Non-pigmented ciliary epithelial cell (primary cell): ENCODE measurements around the gene ARL11.
"Not testable (repeated sequence)": the region's sequence is repeated elsewhere in the genome, so short reads cannot be mapped to it uniquely, and the experiment has no call there.

Source experiments
- DNase-seq: peaks from one replicate; pipeline ENCODE4 v3.0.0-alpha.2; 2010; ENCODE audit warnings: low read depth

The ARL11 gene

DNA sequence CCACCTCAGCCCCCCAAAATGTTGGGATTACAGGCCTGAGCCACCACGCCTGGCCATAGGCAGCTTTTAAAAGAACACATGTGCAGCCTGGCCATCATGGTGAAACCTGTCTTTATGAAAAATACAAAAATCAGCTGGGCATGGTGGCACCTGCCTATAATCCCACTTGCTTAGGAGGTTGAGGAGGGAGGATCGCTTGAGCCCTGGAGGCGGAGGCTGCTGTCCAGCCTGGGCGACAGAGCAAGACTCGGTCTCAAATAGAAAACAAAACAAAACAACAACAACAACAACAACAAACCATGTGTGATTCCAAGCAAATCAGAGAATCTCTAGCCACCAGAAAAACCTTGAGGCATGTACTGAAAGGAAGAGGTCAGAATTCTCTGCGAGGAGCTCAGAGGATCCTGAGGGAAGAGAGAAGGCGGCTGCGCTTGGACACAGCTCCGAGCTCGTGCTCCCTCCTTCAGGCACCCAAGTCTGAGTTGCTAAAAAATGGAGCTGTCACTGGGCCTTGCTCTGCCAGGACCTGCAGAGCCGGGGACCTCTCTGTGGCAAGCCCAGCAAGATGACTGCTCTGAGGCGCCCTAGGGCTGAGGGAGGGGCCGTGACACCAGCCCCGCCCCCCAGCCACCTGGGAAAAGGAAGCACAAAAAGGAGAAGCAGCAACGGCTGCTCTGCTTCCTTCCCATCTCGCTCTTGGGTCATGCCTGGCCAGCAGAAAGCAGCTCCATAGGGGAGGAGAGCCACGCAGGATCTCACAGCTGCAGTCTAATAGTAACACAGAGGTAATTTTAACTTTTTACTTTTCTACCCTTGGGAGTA lies at the start of gene ARL11:
ARL11 (plus strand) TSS at position 677 of the 822 bp plus-strand sequence. CDS start 1,941 bp downstream, outside the sequence.
- no peak for DNase-seq

DNA sequence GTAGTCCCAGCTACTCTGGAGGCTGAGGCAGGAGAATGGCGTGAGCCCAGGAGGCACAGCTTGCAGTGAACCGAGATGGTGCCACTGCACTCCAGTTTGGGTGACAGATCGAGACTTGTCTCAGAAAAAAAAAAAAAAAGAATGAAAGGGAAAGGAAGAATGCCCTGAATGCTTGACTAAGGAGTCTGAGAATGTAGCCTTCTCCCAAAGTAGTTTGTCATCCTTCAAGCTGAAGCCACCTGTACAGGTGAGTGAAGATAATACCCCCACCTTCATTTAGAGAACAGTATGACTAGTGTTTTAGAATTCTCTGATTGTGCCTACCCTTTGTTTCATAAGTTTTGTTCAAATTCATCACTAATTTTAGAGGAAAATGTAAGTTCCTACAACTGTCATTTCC lies 48.8 kb upstream of the ARL11 start:
- DNase-seq: no peak

DNA sequence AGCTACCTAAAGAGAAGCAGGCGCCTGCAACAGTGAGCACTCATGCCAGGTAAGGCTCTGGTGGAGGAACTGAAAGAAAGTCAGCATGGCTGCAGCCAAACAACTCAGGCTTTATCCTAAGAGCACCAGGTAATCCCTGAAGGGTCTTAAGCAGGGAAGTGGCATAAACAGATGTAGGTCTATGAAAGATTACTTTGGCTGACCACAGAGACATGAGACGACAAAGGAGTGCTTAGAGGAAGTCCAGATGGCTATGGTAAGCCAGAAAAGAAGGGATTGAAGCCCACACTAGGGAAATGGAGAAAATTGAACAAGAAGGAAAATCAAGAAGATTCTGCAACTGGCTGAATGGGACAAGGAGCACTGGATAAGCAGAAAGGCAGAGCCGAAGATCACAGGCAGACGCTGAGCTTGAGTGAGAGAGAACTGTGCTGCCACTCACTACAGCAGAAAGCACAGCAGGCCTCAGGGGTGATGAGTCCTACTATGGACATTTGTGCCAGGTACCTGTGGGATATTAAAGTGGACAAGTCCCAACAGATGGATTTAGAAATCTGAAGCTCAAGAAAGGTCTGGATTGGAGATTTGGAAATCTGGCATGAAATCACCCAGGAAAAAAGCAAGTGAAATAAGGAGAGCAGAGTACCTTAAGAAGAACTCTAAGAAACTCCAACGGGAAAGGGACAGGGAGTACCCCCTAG lies 47.2 kb upstream of the ARL11 start:
- DNase-seq: no peak

DNA sequence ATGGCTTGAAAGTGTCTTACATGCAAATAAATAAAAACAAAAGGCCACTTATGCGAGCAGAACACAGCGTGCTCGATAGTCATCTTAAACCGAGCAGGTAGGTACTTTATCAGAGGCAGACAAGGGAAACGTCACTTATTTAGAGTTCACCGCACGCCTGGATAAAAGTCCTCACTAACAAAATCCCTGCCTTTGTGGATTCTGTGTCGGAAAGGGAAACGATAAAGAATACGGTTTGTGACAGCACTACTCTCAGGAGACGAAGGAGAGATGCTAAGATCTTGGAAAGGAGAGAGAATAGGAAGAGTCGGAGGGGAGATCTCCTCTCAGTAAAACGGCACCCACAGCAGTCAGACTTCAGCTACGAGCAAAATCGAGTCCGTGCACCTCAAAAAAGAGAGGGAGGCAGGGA lies 43.5 kb upstream of the ARL11 start:
- no peak for DNase-seq

DNA sequence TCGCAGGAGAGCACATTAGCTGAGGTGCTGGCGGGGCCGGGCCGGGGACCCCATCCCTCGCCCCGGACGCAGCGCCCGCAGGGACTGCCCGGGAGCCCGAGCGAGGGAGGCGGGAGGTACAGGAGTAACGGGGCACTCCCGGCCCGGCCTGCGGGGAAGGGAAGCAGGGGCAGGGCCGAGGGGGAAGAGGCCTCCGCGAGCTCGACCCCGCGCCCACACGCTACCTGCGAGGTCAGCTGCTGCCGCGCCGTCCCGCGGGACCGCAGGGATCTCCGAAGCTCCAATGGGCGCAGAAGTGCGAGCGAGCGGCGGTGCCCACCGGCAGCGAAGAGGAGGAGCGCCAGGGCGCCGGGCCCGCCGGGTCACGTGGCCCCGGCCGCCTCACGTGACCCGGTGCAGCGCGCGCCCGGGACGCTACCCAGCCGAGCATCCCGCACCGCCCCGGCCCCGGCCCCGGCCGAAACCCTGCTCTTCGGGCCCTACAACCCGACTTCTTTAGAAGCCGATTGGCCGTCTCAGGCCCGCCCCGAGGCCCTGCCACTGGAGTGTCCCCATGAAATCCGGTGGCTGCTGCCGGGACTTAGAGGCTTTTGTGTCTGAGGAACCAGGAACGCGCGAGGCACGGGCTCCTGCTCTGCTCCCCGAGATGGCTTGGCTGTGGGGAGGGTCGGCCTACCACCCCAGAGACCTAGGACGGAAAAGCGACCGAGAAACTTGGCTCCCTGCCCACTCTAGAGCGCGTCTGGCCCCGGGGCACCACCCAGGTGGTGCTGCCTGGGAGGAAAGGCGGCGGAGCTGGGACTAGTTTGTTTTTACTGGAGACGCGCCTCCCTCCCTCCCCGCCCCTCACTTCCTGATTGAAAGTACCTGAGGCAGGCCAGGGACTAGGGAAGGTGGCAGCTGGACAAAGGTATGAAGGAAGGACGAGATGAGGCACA lies 42.8 kb upstream of the ARL11 start, which contains the start of gene RCBTB1:
RCBTB1 (minus strand) TSS at position 339 of the 938 bp plus-strand sequence. CDS start 18,279 bp downstream, outside the sequence.
- no peak for DNase-seq

DNA sequence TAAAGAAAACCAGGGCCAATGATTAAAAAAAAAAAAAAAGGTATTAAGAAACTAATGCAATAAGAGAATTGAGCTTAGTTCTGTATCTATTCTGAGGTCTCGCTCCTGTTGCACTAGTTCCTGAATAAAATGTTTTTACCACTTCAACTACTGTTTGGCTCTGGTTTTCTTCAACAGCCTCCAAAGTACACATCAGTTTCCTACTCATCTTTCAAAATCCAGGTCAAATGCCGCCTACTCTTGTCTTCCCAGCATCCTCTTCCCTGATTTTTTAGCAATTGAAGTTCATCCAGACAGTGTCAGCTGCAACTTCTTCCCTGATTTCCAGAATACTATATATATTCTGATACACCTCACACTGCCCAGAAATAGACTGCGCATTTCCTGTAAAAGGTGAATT lies 41.6 kb upstream of the ARL11 start:
- no peak for DNase-seq

DNA sequence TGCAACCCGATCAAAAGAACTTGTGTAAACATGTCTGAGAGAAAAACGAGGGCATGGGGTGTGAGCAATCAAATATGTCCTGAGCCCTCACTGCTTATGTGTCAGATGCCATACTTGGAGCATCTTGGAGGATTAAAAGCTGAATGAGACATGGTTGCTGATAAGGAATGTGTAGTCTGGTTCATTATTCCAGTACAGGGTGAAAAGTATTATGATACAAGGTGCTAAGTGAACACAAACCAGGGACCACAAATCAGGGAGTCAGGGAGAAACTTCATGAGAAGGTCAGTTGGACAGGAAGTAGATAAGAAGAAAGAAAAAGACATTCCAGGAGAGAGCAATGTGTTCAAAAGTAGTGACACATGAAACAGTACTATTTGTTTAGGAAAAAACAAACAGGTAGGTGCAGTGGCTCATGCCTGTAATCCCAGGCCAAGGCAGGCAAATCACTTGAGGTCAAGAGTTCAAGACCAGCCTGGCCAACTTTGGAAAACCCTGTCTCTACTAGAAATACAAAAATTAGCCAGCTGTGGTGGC lies 40.9 kb upstream of the ARL11 start:
- peak; percentile 54 for DNase-seq

DNA sequence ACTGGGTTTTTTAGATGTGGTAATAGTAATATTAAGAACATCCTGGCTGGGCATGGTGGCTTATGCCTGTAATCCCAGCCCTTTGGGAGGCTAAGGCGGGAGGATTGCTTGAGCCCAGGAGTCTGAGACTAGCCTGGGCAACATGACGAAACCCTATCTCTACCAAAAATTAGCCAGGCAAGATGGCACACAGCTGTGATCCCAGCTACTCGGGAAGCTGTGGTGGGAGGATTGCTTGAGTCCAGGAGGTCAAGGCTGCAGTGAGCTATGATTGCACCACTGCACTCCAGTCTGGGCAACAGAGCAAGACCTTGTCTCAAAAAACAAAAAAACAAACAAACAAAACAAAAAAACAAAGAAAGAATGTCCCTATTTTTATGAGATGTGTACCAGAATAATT lies 37.6 kb upstream of the ARL11 start:
- DNase-seq: not testable (repeated sequence)

DNA sequence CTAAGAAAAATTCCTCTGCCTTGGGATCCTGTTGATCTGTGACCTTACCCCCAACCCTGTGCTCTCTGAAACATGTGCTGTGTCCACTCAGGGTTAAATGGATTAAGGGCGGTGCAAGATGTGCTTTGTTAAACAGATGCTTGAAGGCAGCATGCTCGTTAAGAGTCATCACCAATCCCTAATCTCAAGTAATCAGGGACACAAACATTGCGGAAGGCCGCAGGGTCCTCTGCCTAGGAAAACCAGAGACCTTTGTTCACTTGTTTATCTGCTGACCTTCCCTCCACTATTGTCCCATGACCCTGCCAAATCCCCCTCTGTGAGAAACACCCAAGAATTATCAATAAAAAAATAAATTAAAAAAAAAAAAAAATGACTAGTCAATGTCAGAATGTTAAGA lies 34.4 kb upstream of the ARL11 start:
- DNase-seq: not testable (repeated sequence)

DNA sequence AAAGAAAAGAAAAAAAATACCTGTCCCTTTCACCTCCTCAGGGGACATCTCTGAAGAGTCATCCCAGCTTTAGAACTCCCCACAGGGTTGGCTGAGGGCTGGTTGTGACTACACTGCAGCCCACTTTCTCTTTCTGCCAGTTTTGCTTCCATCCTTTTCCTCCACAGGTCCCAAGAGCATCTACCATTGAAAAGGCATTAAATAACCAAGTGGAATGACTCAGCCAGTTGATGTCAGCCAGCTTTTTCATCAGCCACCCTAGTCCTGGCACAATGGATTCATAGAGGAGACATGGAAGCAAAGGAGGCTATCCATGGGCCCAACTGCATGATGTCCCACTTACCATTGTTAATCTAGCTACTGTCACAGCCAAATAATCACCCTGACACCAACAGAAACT lies 33.7 kb upstream of the ARL11 start:
- no peak for DNase-seq

DNA sequence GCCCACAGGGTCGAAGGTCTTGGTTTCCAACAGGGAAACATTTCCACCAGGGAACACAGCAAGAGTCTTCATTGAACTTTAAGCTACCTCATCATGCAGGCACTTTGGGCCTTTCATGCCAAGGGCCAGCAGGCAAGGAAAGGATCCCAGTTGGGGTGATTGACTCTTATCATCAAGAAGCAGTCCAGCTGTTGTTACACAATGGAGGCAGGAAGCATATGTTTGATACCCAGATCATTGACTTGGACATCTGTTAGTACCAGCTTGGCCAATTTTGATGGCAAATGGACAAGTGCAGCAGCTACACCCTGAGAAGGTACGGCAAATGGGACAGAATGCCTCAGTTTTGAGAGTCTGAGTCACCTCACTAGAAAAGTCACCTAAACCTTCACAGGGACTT lies 32.1 kb upstream of the ARL11 start:
- DNase-seq: no peak

DNA sequence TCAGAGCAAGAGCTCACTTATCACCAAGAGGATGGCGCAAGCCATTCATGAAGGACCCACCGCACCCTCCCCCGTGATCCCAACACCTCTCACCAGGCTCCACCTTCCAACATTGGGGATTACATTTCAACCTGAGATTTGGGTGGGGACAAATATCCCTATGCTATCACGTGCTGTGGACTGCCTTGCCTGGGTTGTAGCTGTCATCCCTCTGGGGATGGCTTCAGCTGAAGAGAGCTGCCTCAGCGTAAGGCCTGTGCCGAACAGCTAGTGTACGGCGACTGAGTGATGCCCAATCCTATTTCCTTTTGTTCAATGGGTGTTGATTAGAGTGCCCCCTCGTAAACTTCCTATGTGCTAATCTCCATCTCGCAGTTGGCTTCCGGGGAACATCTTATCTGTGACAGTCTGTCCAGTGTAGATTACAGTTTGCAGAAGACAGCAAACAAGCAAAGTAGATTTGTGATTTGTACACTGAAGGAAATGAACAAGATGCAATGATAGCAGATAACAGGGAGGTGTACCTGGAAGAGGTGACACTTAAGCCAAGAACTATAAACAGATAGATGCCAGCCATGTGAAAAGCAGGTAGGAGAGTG lies 31.2 kb upstream of the ARL11 start:
- no peak for DNase-seq

DNA sequence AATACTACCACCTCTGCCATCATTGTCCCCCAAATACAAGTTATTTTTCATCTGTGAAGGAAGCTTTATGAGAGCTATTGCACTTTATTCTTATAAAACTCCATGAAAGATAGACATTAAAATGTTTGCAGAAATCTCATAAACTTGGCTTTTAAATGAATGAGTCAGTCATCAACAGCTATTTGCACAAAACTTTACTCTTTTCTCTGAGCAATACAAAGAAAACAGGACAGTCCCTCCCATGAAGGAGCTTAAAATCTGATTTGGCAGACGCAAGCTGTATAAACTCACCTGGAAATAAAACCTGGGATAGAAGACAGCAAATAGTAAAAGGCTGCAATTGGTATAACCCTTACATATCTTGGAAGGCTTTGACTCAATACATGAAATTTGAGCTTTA lies 26.3 kb upstream of the ARL11 start:
- no peak for DNase-seq

DNA sequence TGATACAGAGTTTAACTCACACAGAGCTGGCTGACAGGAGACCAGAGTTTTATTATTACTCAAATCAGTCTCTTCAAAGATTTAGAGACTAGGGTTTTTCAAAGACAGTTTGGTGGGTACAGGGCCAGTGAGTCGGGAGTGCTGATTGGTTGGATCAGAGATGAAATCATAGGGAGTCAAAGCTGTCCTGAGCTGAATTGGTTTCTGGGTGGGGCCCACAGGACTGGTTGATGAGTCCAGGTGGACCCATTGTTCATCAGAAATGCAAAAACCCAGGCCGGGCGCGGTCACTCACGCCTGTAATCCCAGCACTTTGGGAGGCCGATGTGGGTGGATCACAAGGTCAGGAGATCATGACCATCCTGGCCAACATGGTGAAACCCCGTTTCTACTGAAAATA lies 25.7 kb upstream of the ARL11 start:
- DNase-seq: not testable (repeated sequence)

DNA sequence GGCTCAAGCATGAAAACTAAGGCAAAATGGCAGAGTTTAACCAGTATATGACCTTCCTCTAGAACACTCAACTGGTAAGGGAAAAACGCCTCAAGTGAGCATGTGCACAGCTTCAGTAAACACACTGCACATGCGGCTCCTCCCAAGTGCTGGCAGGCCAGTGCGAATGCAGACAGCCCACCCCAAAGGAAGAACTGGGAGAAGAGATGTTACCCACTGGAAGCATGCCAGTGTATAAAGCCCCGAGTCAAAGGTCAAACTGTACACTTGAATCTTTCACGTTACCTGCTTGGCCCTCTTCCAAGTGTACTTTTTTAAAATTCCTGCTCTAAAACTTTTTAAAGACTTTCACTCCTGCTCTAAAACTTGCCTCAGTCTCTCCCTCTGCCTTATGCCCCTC lies 23.7 kb upstream of the ARL11 start:
- DNase-seq: no peak

DNA sequence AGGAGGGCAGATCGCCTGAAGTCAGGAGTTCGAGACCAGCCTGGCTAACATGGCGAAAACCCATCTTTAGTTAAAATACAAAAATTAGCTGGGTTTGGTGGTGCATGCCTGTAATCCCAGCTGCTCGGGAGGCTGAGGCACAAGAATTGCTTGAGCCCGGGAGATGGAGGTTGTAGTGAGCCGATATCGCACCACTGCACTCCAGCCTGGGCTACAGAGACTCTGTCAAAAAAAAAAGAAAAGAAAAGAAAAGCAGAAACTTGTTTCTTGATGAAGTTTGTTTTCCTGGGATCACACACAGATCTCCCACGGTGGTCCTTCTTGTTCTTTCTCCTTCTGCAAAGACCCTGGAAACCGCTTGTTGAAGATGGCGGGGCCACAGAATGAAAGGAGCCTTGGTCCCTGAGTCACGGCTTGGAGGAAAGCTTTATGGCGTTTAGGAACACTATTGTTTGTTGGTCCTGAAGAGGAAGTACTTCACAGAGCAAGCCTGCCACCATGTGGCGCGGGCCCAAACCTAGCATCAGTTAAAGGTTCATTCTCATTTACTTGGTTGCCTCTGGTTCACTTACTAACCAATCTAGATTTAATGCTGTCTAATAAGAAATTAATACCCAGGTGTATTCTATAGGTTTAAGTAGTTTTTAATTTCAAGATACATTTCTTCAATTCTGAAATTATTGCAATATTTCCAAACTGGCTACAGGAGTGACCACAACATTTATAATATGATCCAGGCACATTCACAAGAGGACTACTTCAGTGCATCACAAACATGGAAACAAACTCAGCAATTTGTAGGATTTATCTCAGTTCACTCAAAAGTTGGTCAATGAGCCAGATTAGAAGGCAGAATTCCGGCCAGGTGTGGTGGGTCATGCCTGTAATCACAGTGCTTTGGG lies 21.3 kb upstream of the ARL11 start:
- DNase-seq: peak; percentile 65

DNA sequence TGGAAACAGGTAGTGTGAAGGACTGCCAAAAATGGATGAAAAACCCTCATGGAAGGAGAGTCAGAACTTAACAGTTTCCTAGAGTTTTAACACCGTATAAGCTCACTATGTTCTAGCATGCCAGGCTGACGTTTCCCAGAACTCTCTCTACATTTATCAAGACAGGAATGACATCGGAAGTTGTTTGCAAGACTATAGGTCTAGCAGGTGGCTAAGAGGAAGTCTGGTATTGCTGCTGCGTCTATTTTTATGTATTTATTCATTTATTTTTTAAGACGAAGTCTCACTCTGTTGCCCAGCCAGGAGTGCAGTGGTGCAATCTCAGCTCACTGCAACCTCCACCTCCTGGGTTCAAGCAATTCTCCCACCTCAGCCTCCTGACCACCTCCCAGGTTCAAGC lies 20.5 kb upstream of the ARL11 start:
- no peak for DNase-seq

DNA sequence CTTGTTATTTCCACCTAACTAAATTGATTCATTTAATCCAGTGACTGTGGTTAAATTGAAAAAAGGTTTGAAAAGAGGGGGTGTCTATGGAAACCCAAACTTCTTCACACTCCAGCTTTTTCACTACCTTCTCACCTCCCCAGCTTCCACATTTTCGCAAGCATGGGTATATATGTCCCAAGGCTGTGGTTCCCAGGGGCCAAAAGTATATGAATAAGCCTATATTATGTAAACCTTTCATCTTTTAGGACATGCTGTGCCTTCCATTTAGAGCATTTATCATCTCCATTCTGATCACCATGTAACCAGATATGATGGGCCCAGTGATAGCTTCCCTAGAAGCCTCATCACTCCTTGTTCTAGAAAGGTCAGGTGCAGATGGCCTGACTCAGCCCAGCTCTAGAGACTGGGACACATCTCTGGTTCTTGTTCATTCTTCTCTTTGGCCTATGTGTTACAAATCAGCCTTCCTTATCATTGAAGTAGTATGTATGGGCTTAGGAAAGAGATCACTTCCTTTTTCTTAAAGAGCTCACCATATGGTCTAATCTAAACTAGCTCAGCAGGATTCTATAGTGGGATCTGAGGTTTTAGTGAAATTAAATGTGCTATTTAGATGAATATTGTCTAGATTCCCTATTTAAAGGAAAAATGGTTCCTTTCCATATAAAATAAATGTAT lies 19.5 kb upstream of the ARL11 start:
- no peak for DNase-seq

DNA sequence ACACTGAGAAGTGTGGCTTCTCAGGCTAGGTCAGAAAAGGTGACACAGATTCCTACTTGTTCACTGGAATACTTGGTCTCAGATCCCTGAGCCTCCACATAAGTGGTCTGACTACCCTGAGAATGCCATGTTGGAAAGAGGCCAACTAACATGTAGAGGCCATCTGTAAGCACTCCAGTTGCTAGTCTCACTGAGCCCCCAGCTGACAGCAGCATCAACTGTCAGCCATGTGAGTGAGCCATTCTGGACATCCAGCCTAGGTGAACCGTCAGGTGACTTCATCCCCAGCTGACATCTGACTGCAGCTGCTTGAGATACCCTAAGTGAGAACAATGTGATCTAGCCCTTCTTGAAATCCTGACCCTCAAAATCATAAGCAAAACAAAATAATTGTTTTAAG lies 18.1 kb upstream of the ARL11 start:
- no peak for DNase-seq

DNA sequence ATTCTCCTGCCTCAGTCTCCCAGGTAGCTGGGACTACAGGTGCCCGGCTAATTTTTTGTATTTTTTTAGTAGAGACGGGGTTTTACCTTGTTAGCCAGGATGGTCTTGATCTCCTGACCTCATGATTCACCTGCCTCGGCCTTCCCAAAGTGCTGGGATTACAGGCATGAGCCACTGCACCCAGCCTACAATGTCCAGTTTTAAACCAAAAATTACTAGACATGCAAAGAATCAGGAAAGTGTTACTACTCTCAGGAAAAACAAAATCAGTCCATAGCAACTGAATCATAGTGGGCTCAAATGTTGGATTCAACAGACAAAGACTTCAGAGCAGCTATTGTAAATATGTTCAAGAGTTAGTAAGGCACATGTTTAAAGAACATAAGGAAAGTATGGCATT lies 16.3 kb upstream of the ARL11 start:
- not testable (repeated sequence) for DNase-seq
